CD14-positive monocyte (primary cell): ENCODE measurements around the gene TGFB2. TPM values are rescaled to one million over a fixed set of nuclear protein-coding genes. Genes with fewer than 3 reads are reported as not detected.

Source experiments
- DNase-seq, 3 donors: peaks; one replicate each; pipeline ENCODE4 v3.0.0-alpha.2; 2011 to 2022
- H2AFZ ChIP-seq: 2 replicates; pipeline ENCODE4 v1.6.0; 2012; ENCODE audit warnings: mild to moderate bottlenecking, low read depth, low read length, inconsistent platforms; ENCODE audit not compliant: insufficient read depth, poor library complexity, severe bottlenecking
- H3K27ac ChIP-seq, 2 donors: 1 replicate in 1 of 2; 2 replicates in 1 of 2; pipeline ENCODE4 v1.5.1; 2012 to 2013; ENCODE audit warnings: low read length in 2 of 2, control low read depth in 1 of 2, inconsistent platforms in 1 of 2, low read depth in 1 of 2, mild to moderate bottlenecking in 1 of 2
- H3K27me3 ChIP-seq, 2 donors: one replicate each; pipeline versions ENCODE4 v1.6.0 to v1.6.1; 2011 to 2013; ENCODE audit warnings: low read length in 2 of 2; ENCODE audit not compliant: control insufficient read depth in 2 of 2, insufficient read depth in 2 of 2
- H3K36me3 ChIP-seq, 2 donors: replicated peaks in 1 of 2; 1 replicate in 1 of 2; 2 replicates in 1 of 2; pipeline versions ENCODE4 v1.5.1 to v1.6.1; 2012 to 2013; ENCODE audit warnings: low read length in 2 of 2, control low read depth in 1 of 2, inconsistent platforms in 1 of 2, mild to moderate bottlenecking in 1 of 2; ENCODE audit not compliant: insufficient read depth in 2 of 2, control insufficient read depth in 1 of 2
- H3K4me1 ChIP-seq, 2 donors: 1 replicate in 1 of 2; 2 replicates in 1 of 2; pipeline versions ENCODE4 v1.5.1 to v1.6.1; 2012 to 2013; ENCODE audit warnings: low read length in 2 of 2, control low read depth in 1 of 2, inconsistent platforms in 1 of 2, mild to moderate bottlenecking in 1 of 2, moderate library complexity in 1 of 2; ENCODE audit not compliant: insufficient read depth in 2 of 2, control insufficient read depth in 1 of 2
- H3K4me2 ChIP-seq: replicated peaks from 2 replicates; pipeline ENCODE3; 2012; ENCODE audit warnings: low read length, moderate library complexity, mild to moderate bottlenecking; ENCODE audit not compliant: poor library complexity, severe bottlenecking; ENCODE audit errors: extremely low read depth
- H3K4me3 ChIP-seq, 3 experiments: fragments of 200-600 bp in 1 of 3; sonication (generic) in 1 of 3; replicated peaks in 1 of 3; 1 replicate in 2 of 3; 2 replicates in 1 of 3; pipeline ENCODE4 v1.5.1; 2011 to 2013; ENCODE audit warnings: low read length in 3 of 3, mild to moderate bottlenecking in 3 of 3, control low read depth in 2 of 3, low read depth in 2 of 3, inconsistent platforms in 1 of 3, moderate library complexity in 1 of 3
- H3K79me2 ChIP-seq: 2 replicates; pipeline ENCODE4 v1.6.0; 2012; ENCODE audit warnings: mild to moderate bottlenecking, control low read depth, inconsistent platforms, low read length, moderate library complexity; ENCODE audit not compliant: insufficient read depth
- H3K9ac ChIP-seq: 2 replicates; pipeline ENCODE4 v1.6.0; 2017; ENCODE audit warnings: low read length, mild to moderate bottlenecking; ENCODE audit not compliant: insufficient read depth, poor library complexity, severe bottlenecking
- H3K9me3 ChIP-seq, 2 donors: replicated peaks in 1 of 2; 1 replicate in 1 of 2; 2 replicates in 1 of 2; pipeline versions ENCODE4 v1.5.1 to v1.6.1; 2012 to 2013; ENCODE audit warnings: low read length in 2 of 2, control low read depth in 1 of 2; ENCODE audit not compliant: control insufficient read depth in 1 of 2, insufficient read depth in 1 of 2
- H4K20me1 ChIP-seq: 2 replicates; pipeline ENCODE4 v1.6.0; 2012; ENCODE audit warnings: mild to moderate bottlenecking, low read length, control low read depth, moderate library complexity; ENCODE audit not compliant: insufficient read depth
- H3K27ac Mint-ChIP-seq, 7 donors: one replicate each; pipeline ENCODE4 v1.8.0; 2020; ENCODE audit warnings: mild to moderate bottlenecking in 7 of 7, mixed read lengths in 7 of 7, moderate library complexity in 6 of 7, inconsistent platforms in 2 of 7
- H3K27me3 Mint-ChIP-seq, 3 donors: one replicate each; pipeline ENCODE4 v1.8.0; 2021 to 2022; ENCODE audit warnings: low read depth in 3 of 3, mild to moderate bottlenecking in 3 of 3, mixed read lengths in 3 of 3, moderate library complexity in 3 of 3, inconsistent platforms in 1 of 3
- H3K36me3 Mint-ChIP-seq, 2 donors: one replicate each; pipeline ENCODE4 v1.8.0; 2020; ENCODE audit warnings: mixed read lengths in 2 of 2, inconsistent platforms in 1 of 2, mild to moderate bottlenecking in 1 of 2
- H3K4me1 Mint-ChIP-seq: one replicate; pipeline ENCODE4 v1.8.0; 2020; ENCODE audit warnings: mild to moderate bottlenecking, mixed read lengths
- H3K4me3 Mint-ChIP-seq, 2 donors: one replicate each; pipeline ENCODE4 v1.8.0; 2020; ENCODE audit warnings: mild to moderate bottlenecking in 2 of 2, mixed read lengths in 2 of 2, moderate library complexity in 1 of 2
- H3K9me3 Mint-ChIP-seq, 7 donors: one replicate each; pipeline ENCODE4 v1.8.0; 2020 to 2022; ENCODE audit warnings: mixed read lengths in 7 of 7, mild to moderate bottlenecking in 6 of 7, moderate library complexity in 6 of 7, inconsistent platforms in 2 of 7
- WGBS: methylation state at CpG from one replicate; pipeline ENCODE4 v1.1.5; 2013; ENCODE audit warnings: missing lambda C conversion rate; ENCODE audit not compliant: insufficient coverage; 5-methylcytosine and 5-hydroxymethylcytosine counted together
- intact Hi-C, 2 donors: fragments of 100-400 bp; cut with micrococcal nuclease; formaldehyde crosslinking; loops; one replicate each; pipeline versions ENCODE4 v1.15.0 to v1.15.1; 2023
- polyA plus RNA-seq, 3 donors: library from polyadenylated mRNA; depleted of rRNA in 1 of 3; unstranded in 2 of 3; stranded (reverse) in 1 of 3; fragments of 300-500 nt in 2 of 3; fragments of >200 nt in 1 of 3; fragmentation: Illumina TruSeq in 2 of 3; gene quantifications; 1 replicate in 2 of 3; 2 replicates in 1 of 3; pipeline ENCODE4 v1.2.3, GENCODE V29; 2012 to 2021
- TF ChIP-seq, protein P1 (sequence below): fragments of 200-600 bp; IDR thresholded peaks from one replicate; pipeline ENCODE4 v1.8.0; 2022; ENCODE audit warnings: antibody characterized with exemption, mild to moderate bottlenecking

The TGFB2 gene
- polyA plus RNA-seq, 3 donors = 0.01 TPM; not detected in 2

DNA sequence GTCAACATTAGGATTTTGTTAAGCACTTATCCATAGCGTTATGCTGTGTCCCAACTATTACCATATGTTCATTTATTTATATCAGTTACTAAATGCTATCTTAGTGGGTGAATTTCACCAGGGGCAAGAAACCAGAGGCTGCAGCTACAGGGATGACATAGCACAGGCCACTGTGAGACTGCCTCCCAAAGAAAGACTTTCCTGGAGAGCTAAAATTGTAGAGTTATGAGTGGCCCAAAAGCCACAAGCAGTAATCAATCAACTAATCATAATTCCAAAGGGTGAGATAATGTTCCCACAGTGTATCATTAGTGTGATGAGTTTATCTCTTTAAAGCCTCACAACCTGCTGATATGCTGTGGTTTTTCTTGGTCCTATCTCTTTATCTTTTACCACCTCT is 3.8 kb upstream of the TGFB2 start:
- Histone ChIP-seq H3K36me3 (no peaks in the 10 kb centered on the region), H4K20me1 (no peaks in the 10 kb centered on the region), H3K27ac (no peak overlapping the region), H3K4me1 (peaks cover 16 to 17% of the 10 kb centered on the region in 2 donors), H3K27me3 (peaks cover 32 to 33% of the 10 kb centered on the region in 2 donors), H2AFZ (no peak overlapping the region), H3K4me2 (no peak overlapping the region), H3K9ac (no peak overlapping the region), H3K9me3 (no peaks in the 10 kb centered on the region), H3K79me2 (no peaks in the 10 kb centered on the region), H3K4me3 (no peak overlapping the region)
- DNase-seq = no peak
- WGBS = no CpG with 5 or more reads among the region's 1 CpG
- TF ChIP-seq, protein P1, sequence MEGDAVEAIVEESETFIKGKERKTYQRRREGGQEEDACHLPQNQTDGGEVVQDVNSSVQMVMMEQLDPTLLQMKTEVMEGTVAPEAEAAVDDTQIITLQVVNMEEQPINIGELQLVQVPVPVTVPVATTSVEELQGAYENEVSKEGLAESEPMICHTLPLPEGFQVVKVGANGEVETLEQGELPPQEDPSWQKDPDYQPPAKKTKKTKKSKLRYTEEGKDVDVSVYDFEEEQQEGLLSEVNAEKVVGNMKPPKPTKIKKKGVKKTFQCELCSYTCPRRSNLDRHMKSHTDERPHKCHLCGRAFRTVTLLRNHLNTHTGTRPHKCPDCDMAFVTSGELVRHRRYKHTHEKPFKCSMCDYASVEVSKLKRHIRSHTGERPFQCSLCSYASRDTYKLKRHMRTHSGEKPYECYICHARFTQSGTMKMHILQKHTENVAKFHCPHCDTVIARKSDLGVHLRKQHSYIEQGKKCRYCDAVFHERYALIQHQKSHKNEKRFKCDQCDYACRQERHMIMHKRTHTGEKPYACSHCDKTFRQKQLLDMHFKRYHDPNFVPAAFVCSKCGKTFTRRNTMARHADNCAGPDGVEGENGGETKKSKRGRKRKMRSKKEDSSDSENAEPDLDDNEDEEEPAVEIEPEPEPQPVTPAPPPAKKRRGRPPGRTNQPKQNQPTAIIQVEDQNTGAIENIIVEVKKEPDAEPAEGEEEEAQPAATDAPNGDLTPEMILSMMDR = no peak
- peaks cover 5% of the 10 kb centered on the region for H3K4me1 Mint-ChIP-seq
- H3K36me3 Mint-ChIP-seq = peaks cover 3 to 6% of the 10 kb centered on the region in 2 donors
- H3K4me3 Mint-ChIP-seq = no peak overlapping the region
- no peak overlapping the region for H3K27ac Mint-ChIP-seq
- peaks cover 0 to 5% (median 3%) of the 10 kb centered on the region in 7 donors for H3K9me3 Mint-ChIP-seq
- intact Hi-C loops = loop anchor here (10.0 kb wide), 2 partner anchors 833 to 1243 kb away; partner anchors contain the start of gene LYPLAL1 (in 1 of the 2)
- peaks cover 2 to 12% (median 6%) of the 10 kb centered on the region in 3 donors for H3K27me3 Mint-ChIP-seq

DNA sequence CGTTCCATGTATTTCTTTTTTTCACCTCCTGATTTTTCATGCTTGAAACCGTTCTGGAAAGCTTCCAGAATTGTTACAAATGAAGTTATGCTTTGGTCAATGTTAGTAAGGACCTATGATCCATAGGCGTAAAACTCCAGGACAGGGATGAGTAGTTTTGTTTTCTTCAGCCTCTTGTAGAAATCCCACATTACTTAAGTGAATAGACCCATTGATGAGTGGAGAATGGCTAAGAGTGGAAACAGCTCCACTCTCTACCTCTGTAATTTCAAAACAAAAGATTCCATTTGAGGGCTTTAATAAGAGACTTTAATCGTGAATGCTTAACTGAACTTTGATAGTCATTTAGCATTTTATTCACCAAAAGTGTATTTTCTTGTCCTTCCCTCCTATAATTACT is 3.0 kb upstream of the TGFB2 start:
- Histone ChIP-seq H2AFZ (no peak overlapping the region), H4K20me1 (no peaks in the 10 kb centered on the region), H3K79me2 (no peaks in the 10 kb centered on the region), H3K4me2 (no peak overlapping the region), H3K36me3 (no peaks in the 10 kb centered on the region), H3K4me1 (peaks cover 23 to 25% of the 10 kb centered on the region in 2 donors), H3K4me3 (no peak overlapping the region), H3K27ac (no peak overlapping the region), H3K27me3 (peaks cover 38 to 40% of the 10 kb centered on the region in 2 donors), H3K9me3 (no peaks in the 10 kb centered on the region), H3K9ac (no peak overlapping the region)
- Mint-ChIP-seq H3K27me3 (peaks cover 2 to 20% (median 6%) of the 10 kb centered on the region in 3 donors), H3K4me1 (peaks cover 13% of the 10 kb centered on the region), H3K4me3 (no peak overlapping the region), H3K27ac (no peak overlapping the region), H3K36me3 (peaks cover 9 to 10% of the 10 kb centered on the region in 2 donors), H3K9me3 (peaks cover 0 to 12% (median 7%) of the 10 kb centered on the region in 7 donors)
- no CpG with 5 or more reads among the region's 4 CpGs for WGBS
- no peak for DNase-seq
- intact Hi-C loops = loop anchor here (10.0 kb wide), 2 partner anchors 833 to 1243 kb away; partner anchors contain the start of gene LYPLAL1 (in 1 of the 2)
- TF ChIP-seq, protein P1 = no peak
